H9 (cell line): ENCODE measurements around the gene GUK1. TPM values are rescaled to one million over a fixed set of nuclear protein-coding genes. Genes with fewer than 3 reads are reported as not detected.

Experiments
- DNase-seq: peaks from one replicate; pipeline ENCODE4 v3.0.0-alpha.2; 2017
- H2AFZ ChIP-seq: one replicate; pipeline ENCODE4 v1.6.1; 2013; ENCODE audit warnings: mild to moderate bottlenecking, low read length, control low read depth, moderate library complexity
- H2AK5ac ChIP-seq: 2 replicates; pipeline ENCODE4 v1.6.1; 2013; ENCODE audit warnings: low read length, control low read depth, mixed read lengths; ENCODE audit not compliant: insufficient read length
- H2BK120ac ChIP-seq: one replicate; pipeline ENCODE4 v1.6.1; 2013; ENCODE audit warnings: low read depth, mild to moderate bottlenecking, low read length, control low read depth, inconsistent platforms; ENCODE audit not compliant: poor library complexity, severe bottlenecking
- H2BK12ac ChIP-seq: 2 replicates; pipeline ENCODE4 v1.6.1; 2013; ENCODE audit warnings: low read length, control low read depth, mixed read lengths, low read depth; ENCODE audit not compliant: insufficient read length
- H2BK15ac ChIP-seq: 2 replicates; pipeline ENCODE4 v1.6.1; 2013; ENCODE audit warnings: low read depth, low read length, control low read depth
- H2BK20ac ChIP-seq: one replicate; pipeline ENCODE4 v1.6.1; 2013; ENCODE audit warnings: low read depth, mild to moderate bottlenecking, low read length, control low read depth, inconsistent platforms; ENCODE audit not compliant: poor library complexity, severe bottlenecking
- H2BK5ac ChIP-seq: 2 replicates; pipeline ENCODE4 v1.6.1; 2013; ENCODE audit warnings: low read length, control low read depth, mixed read lengths; ENCODE audit not compliant: insufficient read length
- H3K14ac ChIP-seq: 2 replicates; pipeline ENCODE4 v1.6.1; 2013; ENCODE audit warnings: low read length, control low read depth; ENCODE audit not compliant: insufficient read depth
- H3K18ac ChIP-seq: 2 replicates; pipeline ENCODE4 v1.6.1; 2013; ENCODE audit warnings: low read depth, mild to moderate bottlenecking, mixed read lengths, low read length, control low read depth; ENCODE audit not compliant: insufficient read length
- H3K23ac ChIP-seq: 2 replicates; pipeline ENCODE4 v1.6.1; 2013; ENCODE audit warnings: low read length, control low read depth, mixed read lengths, low read depth; ENCODE audit not compliant: insufficient read length
- H3K23me2 ChIP-seq: 2 replicates; pipeline ENCODE4 v1.6.1; 2013; ENCODE audit warnings: low read depth, mild to moderate bottlenecking, mixed read lengths, low read length, control low read depth; ENCODE audit not compliant: insufficient read length, poor library complexity, severe bottlenecking
- H3K27ac ChIP-seq: 2 replicates; pipeline ENCODE4 v1.5.1; 2013; ENCODE audit warnings: low read length, control low read depth, mixed read lengths, low read depth; ENCODE audit not compliant: insufficient read length
- H3K27me3 ChIP-seq: 2 replicates; pipeline ENCODE4 v1.6.1; 2013; ENCODE audit warnings: low read length, control low read depth, inconsistent platforms; ENCODE audit not compliant: insufficient read depth
- H3K4ac ChIP-seq: 2 replicates; pipeline ENCODE4 v1.6.1; 2013; ENCODE audit warnings: low read depth, mild to moderate bottlenecking, control low read depth, inconsistent platforms, low read length, moderate library complexity
- H3K4me1 ChIP-seq: 2 replicates; pipeline ENCODE4 v1.6.1; 2013; ENCODE audit warnings: low read length, control low read depth, inconsistent platforms; ENCODE audit not compliant: insufficient read depth
- H3K4me2 ChIP-seq: 2 replicates; pipeline ENCODE4 v1.6.1; 2013; ENCODE audit warnings: low read length, control low read depth, mixed read lengths; ENCODE audit not compliant: insufficient read length, insufficient read depth
- H3K56ac ChIP-seq: 2 replicates; pipeline ENCODE4 v1.6.1; 2013; ENCODE audit warnings: low read depth, mild to moderate bottlenecking, mixed read lengths, low read length, control low read depth; ENCODE audit not compliant: insufficient read length
- H3K79me1 ChIP-seq: 2 replicates; pipeline ENCODE4 v1.6.1; 2013; ENCODE audit warnings: low read depth, mild to moderate bottlenecking, moderate library complexity, low read length, control low read depth, inconsistent platforms; ENCODE audit not compliant: insufficient read depth, poor library complexity, severe bottlenecking
- H3K79me2 ChIP-seq: 2 replicates; pipeline ENCODE4 v1.6.1; 2013; ENCODE audit warnings: low read length, control low read depth, inconsistent platforms; ENCODE audit not compliant: insufficient read depth
- H3K9ac ChIP-seq: 2 replicates; pipeline ENCODE4 v1.6.1; 2013; ENCODE audit warnings: low read length, control low read depth, mixed read lengths; ENCODE audit not compliant: insufficient read length; ENCODE audit errors: extremely low read depth
- H3K9me3 ChIP-seq: one replicate; pipeline ENCODE4 v1.6.1; 2013; ENCODE audit warnings: low read depth, low read length, inconsistent platforms; ENCODE audit not compliant: control insufficient read depth
- H3T11ph ChIP-seq: one replicate; pipeline ENCODE4 v1.6.1; 2013; ENCODE audit warnings: mild to moderate bottlenecking, low read length, control low read depth, inconsistent platforms
- H4K20me1 ChIP-seq: one replicate; pipeline ENCODE4 v1.6.1; 2013; ENCODE audit not compliant: control insufficient read depth, insufficient read length, insufficient read depth
- H4K5ac ChIP-seq: 2 replicates; pipeline ENCODE4 v1.6.1; 2013; ENCODE audit warnings: low read depth, mild to moderate bottlenecking, mixed read lengths, low read length, control low read depth; ENCODE audit not compliant: insufficient read length
- H4K8ac ChIP-seq: replicated peaks from 2 replicates; pipeline ENCODE4 v1.6.1; 2013; ENCODE audit warnings: low read length, control low read depth, mixed read lengths, low read depth; ENCODE audit not compliant: insufficient read length
- H4K91ac ChIP-seq: 2 replicates; pipeline ENCODE4 v1.6.1; 2013; ENCODE audit warnings: low read depth, mild to moderate bottlenecking, moderate library complexity, mixed read lengths, low read length, control low read depth; ENCODE audit not compliant: insufficient read length
- H3K27ac Mint-ChIP-seq, 3 experiments: 2 replicates in 2 of 3; 3 replicates in 1 of 3; pipeline ENCODE4 v1.8.0; 2020 to 2021; ENCODE audit warnings: mixed read lengths in 3 of 3, mild to moderate bottlenecking in 1 of 3, moderate library complexity in 1 of 3
- H3K27me3 Mint-ChIP-seq: 2 replicates; pipeline ENCODE4 v1.8.0; 2021; ENCODE audit warnings: low read depth, mild to moderate bottlenecking, moderate library complexity, mixed read lengths
- H3K36me3 Mint-ChIP-seq, 3 experiments: 2 replicates in 2 of 3; 3 replicates in 1 of 3; pipeline ENCODE4 v1.8.0; 2020 to 2021; ENCODE audit warnings: low read depth in 3 of 3, mixed read lengths in 3 of 3; ENCODE audit not compliant: insufficient read depth in 1 of 3
- H3K4me1 Mint-ChIP-seq, 2 experiments: 2 replicates each; pipeline ENCODE4 v1.8.0; 2020; ENCODE audit warnings: mixed read lengths in 2 of 2
- H3K4me3 Mint-ChIP-seq, 2 experiments: 2 replicates in 1 of 2; 3 replicates in 1 of 2; pipeline ENCODE4 v1.8.0; 2020 to 2021; ENCODE audit warnings: mild to moderate bottlenecking in 2 of 2, mixed read lengths in 2 of 2, moderate library complexity in 1 of 2
- H3K9me3 Mint-ChIP-seq, 2 experiments: 2 replicates in 1 of 2; 3 replicates in 1 of 2; pipeline ENCODE4 v1.8.0; 2020; ENCODE audit warnings: mild to moderate bottlenecking in 2 of 2, mixed read lengths in 2 of 2, moderate library complexity in 1 of 2
- WGBS: extraction: QIAGEN DNeasy Blood & Tissue Kit; methylation state at CpG from one replicate; pipeline ENCODE4 v1.1.7; 2013; ENCODE audit warnings: missing lambda C conversion rate, low lambda C conversion rate, mixed read lengths; ENCODE audit not compliant: insufficient read length; ENCODE audit errors: extremely low coverage; 5-methylcytosine and 5-hydroxymethylcytosine counted together
- total RNA-seq: library from RNA; stranded (reverse); gene quantifications from 2 replicates; pipeline ENCODE4 v1.2.1, GENCODE V29; 2021
- TF ChIP-seq, protein P1 (sequence below): fragments of 200-600 bp; sonication (generic); conservative IDR thresholded peaks from 3 replicates; pipeline ENCODE4 v1.8.0; 2021; ENCODE audit warnings: antibody characterized with exemption, mild to moderate bottlenecking

The GUK1 gene
- total RNA-seq, 1 experiment from 2014 or later: 88.2 TPM

DNA sequence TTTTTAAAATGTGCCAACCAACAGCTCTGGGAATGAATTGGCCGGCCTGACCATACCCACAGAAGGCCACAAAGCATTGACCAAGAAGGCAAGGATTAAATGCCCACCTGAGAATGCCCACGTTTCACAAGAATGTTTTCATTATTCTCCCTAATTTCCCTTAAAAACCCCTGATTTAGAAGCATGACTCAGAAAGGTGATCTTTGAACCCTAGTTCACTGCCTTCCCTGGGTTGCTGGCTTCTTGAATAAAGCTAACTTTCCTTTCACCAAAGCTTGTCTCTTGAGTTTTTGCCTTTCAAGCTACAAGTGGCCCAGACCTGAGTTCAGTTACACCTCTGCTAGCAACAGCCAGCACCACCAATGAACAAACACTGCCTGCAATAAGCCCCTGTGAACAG lies 16.6 kb upstream of the GUK1 start:
- Histone ChIP-seq H4K91ac (no peak overlapping the region), H3K9me3 (no peaks in the 10 kb centered on the region), H3T11ph (no peak overlapping the region), H3K23me2 (no peaks in the 10 kb centered on the region), H2BK12ac (no peak overlapping the region), H3K4me2 (no peak overlapping the region), H2AK5ac (no peak overlapping the region), H2AFZ (no peak overlapping the region), H3K14ac (no peak overlapping the region), H3K27me3 (peaks cover 2% of the 10 kb centered on the region; the same call in 1 of the 2 replicates), H2BK5ac (no peak overlapping the region), H2BK15ac (no peak overlapping the region), H3K56ac (no peak overlapping the region), H3K18ac (no peak overlapping the region), H3K27ac (no peak overlapping the region), H2BK120ac (no peak overlapping the region), H3K79me1 (no peaks in the 10 kb centered on the region), H4K5ac (no peak overlapping the region), H3K79me2 (no peaks in the 10 kb centered on the region), H3K4me1 (no peaks in the 10 kb centered on the region), H4K20me1 (no peaks in the 10 kb centered on the region), H4K8ac (no peak overlapping the region), H3K4ac (no peak overlapping the region), H3K23ac (no peak overlapping the region), H3K9ac (no peak overlapping the region), H2BK20ac (no peak overlapping the region)
- H3K9me3 Mint-ChIP-seq: peaks cover 17 to 20% of the 10 kb centered on the region in 2 experiments
- peaks cover 69% of the 10 kb centered on the region for H3K27me3 Mint-ChIP-seq
- 0 out of 4 replicates have a peak, but pooled peaks cover 0 to 3% of the 10 kb centered on the region in 2 experiments for H3K4me1 Mint-ChIP-seq
- no CpG with 5 or more reads among the region's 2 CpGs for WGBS
- no peak for DNase-seq
- no peaks in the 10 kb centered on the region for H3K36me3 Mint-ChIP-seq
- TF ChIP-seq, protein P1, sequence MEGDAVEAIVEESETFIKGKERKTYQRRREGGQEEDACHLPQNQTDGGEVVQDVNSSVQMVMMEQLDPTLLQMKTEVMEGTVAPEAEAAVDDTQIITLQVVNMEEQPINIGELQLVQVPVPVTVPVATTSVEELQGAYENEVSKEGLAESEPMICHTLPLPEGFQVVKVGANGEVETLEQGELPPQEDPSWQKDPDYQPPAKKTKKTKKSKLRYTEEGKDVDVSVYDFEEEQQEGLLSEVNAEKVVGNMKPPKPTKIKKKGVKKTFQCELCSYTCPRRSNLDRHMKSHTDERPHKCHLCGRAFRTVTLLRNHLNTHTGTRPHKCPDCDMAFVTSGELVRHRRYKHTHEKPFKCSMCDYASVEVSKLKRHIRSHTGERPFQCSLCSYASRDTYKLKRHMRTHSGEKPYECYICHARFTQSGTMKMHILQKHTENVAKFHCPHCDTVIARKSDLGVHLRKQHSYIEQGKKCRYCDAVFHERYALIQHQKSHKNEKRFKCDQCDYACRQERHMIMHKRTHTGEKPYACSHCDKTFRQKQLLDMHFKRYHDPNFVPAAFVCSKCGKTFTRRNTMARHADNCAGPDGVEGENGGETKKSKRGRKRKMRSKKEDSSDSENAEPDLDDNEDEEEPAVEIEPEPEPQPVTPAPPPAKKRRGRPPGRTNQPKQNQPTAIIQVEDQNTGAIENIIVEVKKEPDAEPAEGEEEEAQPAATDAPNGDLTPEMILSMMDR: no peak
- H3K27ac Mint-ChIP-seq: no peak overlapping the region
- H3K4me3 Mint-ChIP-seq: no peak overlapping the region
